ENCODE results near the gene ZNF516. TPM values are rescaled to one million over a fixed set of nuclear protein-coding genes. Genes with fewer than 3 reads are reported as not detected.

ZNF516 gene
- total and polyA plus RNA-seq, 2 experiments from 2014 or later, result 18.2 to 29.2 TPM

DNA sequence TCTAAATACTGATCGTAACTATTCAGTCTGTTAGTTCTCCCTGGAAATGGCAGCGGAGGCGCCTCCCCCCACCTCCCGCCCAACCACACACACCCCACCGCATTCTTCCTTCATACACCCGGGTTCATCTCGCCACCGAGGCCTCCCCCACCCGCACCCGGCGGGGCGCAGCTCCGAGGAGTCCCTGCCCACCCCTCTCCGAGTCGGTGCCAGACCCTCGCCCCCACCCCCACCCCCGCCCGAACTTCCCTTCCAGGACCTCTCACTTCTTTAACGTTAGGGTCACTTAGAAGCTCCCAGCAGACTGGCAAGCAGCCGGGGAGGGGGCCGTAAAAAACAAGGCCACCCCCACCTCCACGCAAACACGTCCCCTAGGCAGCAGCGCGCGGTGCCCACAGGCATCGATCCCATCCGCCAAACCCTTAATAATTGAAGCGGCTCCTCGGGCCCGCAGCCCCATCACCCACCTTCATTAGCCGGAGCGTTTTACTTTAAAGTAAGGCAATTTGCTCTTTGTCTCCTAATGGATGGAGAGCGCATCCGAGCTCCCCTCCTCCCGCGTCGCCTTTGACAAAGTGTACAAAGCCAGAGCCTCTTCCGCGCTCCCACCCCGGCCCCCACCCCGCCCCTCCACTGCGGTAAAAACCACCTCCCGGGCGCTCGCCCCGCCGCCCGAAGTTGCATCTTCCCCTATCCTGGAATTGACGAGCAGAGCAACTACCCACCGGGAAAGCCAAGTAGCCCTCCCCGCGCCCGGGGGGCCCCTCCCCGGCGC, 624 bp downstream of the ZNF516 start:
- H3K4me3 ChIP-seq, result peak overlapping the region; percentile 46
- H3K9me3 ChIP-seq (ENCODE audit: low read depth), result no peaks in the 10 kb centered on the region
- peaks cover 13% of the 10 kb centered on the region for H3K4me1 ChIP-seq (ENCODE audit: insufficient read depth)
- peak; percentile 70 for DNase-seq (ENCODE audit: low spot score)
- H4K20me1 ChIP-seq (ENCODE audit: insufficient read depth, poor library complexity, severe bottlenecking), result peaks cover 14% of the 10 kb centered on the region
- H3K79me2 ChIP-seq, result peaks cover 21% of the 10 kb centered on the region
- peak overlapping the region; percentile 93 for H3K4me2 ChIP-seq
- H3K36me3 ChIP-seq (replicated peaks; ENCODE audit: insufficient read depth, low read depth), result no peaks in the 10 kb centered on the region
- no peaks in the 10 kb centered on the region for H3K27me3 ChIP-seq
- peak overlapping the region; percentile 27 for H2AFZ ChIP-seq
- peak overlapping the region; percentile 94 for H3K27ac ChIP-seq
- TF ChIP-seq, protein P1, sequence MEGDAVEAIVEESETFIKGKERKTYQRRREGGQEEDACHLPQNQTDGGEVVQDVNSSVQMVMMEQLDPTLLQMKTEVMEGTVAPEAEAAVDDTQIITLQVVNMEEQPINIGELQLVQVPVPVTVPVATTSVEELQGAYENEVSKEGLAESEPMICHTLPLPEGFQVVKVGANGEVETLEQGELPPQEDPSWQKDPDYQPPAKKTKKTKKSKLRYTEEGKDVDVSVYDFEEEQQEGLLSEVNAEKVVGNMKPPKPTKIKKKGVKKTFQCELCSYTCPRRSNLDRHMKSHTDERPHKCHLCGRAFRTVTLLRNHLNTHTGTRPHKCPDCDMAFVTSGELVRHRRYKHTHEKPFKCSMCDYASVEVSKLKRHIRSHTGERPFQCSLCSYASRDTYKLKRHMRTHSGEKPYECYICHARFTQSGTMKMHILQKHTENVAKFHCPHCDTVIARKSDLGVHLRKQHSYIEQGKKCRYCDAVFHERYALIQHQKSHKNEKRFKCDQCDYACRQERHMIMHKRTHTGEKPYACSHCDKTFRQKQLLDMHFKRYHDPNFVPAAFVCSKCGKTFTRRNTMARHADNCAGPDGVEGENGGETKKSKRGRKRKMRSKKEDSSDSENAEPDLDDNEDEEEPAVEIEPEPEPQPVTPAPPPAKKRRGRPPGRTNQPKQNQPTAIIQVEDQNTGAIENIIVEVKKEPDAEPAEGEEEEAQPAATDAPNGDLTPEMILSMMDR (IDR thresholded peaks at IDR 0.05; ENCODE audit: poor library complexity), result no peak
- TF ChIP-seq EZH2 (IDR thresholded peaks at IDR 0.05; ENCODE audit: borderline replicate concordance), result no peak
- TF ChIP-seq EZH2phosphoT487 (IDR thresholded peaks at IDR 0.05; ENCODE audit: low read depth, severe bottlenecking, unreplicated experiment), result no peak
- H3K9me2 ChIP-seq (replicated peaks; ENCODE audit: insufficient read depth), result no peaks in the 10 kb centered on the region
- under 1% methylated on average over 44 of the region's 56 CpGs for WGBS (ENCODE audit: low lambda C conversion rate, missing lambda C conversion rate)

DNA sequence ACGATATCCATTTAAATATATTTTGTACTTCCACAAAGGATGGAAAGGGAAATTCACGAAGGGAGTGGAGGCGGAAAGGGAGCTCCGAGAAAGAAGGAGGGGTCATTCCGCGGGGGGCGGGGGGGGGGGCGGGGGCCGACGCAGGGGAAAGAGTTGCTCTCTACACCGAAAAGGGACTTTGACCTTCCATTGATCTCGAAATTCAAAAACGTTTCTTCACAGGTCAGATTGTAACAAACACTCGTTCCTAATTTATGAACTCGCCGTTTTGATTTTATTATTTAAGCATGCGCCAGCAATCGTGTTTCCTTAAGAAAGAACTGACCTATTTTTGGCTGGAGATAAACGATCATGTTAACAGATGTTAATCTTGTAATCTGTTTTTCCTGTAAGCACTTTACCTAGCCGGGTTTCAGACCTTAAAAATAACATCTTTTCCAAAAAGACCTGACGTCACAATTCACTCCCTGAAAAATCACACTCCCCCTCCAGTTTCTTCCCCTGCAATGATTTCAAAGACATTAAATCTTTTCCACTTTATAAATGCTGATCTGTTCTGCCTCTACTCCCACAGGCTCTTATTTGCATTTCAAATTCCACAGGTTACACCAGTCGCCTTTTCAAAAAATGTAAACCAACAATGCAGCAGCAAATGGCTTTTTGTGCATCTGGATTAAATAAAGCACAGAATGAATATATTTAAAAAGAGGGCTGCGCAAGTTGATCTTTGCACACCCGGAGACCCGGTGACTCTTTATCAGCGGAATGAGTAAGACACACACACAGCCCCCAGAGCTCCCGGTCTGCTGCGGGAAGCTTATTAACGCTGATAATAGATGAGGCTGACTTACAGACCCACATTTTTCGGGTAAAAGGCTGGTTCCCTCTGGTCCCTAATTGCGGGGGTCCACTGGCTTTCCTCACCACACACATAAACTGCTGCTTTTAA, 1.6 kb downstream of the ZNF516 start:
- peak overlapping the region; percentile 27 for H2AFZ ChIP-seq
- no peaks in the 10 kb centered on the region for H3K36me3 ChIP-seq (replicated peaks; ENCODE audit: insufficient read depth, low read depth)
- WGBS (ENCODE audit: low lambda C conversion rate, missing lambda C conversion rate), result 1% methylated on average over 30 of the region's 31 CpGs

DNA sequence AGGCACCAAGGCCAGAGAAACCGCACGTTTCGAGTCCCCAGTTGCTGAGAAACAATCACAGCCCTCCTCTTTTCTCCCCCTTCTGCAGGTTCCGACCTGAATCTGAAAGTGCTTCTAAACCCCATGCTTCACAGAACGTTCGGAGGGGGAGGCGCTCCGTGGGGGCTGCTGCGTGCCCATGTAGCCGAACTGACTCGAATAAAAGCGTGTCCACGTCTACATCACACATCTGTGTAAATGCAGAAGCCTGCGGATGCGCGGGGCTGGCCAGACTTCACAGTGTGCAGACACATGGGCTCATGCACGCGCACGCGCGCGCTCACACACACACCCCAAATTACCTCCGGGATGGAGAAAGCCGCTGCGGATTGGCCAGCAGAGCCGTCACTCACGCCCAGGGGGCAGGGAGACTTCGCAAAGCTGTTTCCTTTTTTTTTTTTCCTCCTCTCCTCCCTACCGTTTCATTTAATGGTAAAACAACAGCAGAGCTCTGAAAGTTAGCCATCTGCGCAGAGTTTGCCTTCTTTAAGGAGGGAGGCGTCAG, 2.3 kb downstream of the ZNF516 start:
- peak overlapping the region; percentile 27 for H2AFZ ChIP-seq
- TF ChIP-seq EZH2phosphoT487 (IDR thresholded peaks at IDR 0.05; ENCODE audit: low read depth, severe bottlenecking, unreplicated experiment), result no peak
- TF ChIP-seq, protein P1 (IDR thresholded peaks at IDR 0.05; ENCODE audit: poor library complexity), result no peak
- no peak for TF ChIP-seq EZH2 (IDR thresholded peaks at IDR 0.05; ENCODE audit: borderline replicate concordance)
- peaks cover 29% of the 10 kb centered on the region for H4K20me1 ChIP-seq (ENCODE audit: insufficient read depth, poor library complexity, severe bottlenecking)
- H3K9me2 ChIP-seq (replicated peaks; ENCODE audit: insufficient read depth), result no peaks in the 10 kb centered on the region
- H3K27me3 ChIP-seq, result no peaks in the 10 kb centered on the region
- H3K4me3 ChIP-seq, result peak overlapping the region; percentile 73
- peaks cover 38% of the 10 kb centered on the region for H3K79me2 ChIP-seq
- H3K9me3 ChIP-seq (ENCODE audit: low read depth), result no peaks in the 10 kb centered on the region
- peak overlapping the region; percentile 94 for H3K27ac ChIP-seq
- DNase-seq (ENCODE audit: low spot score), result peak; percentile 98
- H3K36me3 ChIP-seq (replicated peaks; ENCODE audit: insufficient read depth, low read depth), result no peaks in the 10 kb centered on the region
- peaks cover 23% of the 10 kb centered on the region for H3K4me1 ChIP-seq (ENCODE audit: insufficient read depth)
- peak overlapping the region; percentile 93 for H3K4me2 ChIP-seq
- 1% methylated on average over 31 of the region's 31 CpGs for WGBS (ENCODE audit: low lambda C conversion rate, missing lambda C conversion rate)

More for the DNA sequence above, 1.6 kb downstream of the ZNF516 start:
- no peaks in the 10 kb centered on the region for H3K27me3 ChIP-seq
- peaks cover 22% of the 10 kb centered on the region for H4K20me1 ChIP-seq (ENCODE audit: insufficient read depth, poor library complexity, severe bottlenecking)
- H3K9me3 ChIP-seq (ENCODE audit: low read depth), result no peaks in the 10 kb centered on the region
- peak; percentile 70 for DNase-seq (ENCODE audit: low spot score)
- peaks cover 30% of the 10 kb centered on the region for H3K79me2 ChIP-seq
- H3K4me2 ChIP-seq, result peak overlapping the region; percentile 93
- peak overlapping the region; percentile 94 for H3K27ac ChIP-seq
- TF ChIP-seq EZH2 (IDR thresholded peaks at IDR 0.05; ENCODE audit: borderline replicate concordance) (no peak), EZH2phosphoT487 (IDR thresholded peaks at IDR 0.05; ENCODE audit: low read depth, severe bottlenecking, unreplicated experiment) (no peak)
- TF ChIP-seq, protein P1 (IDR thresholded peaks at IDR 0.05; ENCODE audit: poor library complexity), result no peak
- peaks cover 16% of the 10 kb centered on the region for H3K4me1 ChIP-seq (ENCODE audit: insufficient read depth)
- no peaks in the 10 kb centered on the region for H3K9me2 ChIP-seq (replicated peaks; ENCODE audit: insufficient read depth)
- peak overlapping the region; percentile 46 for H3K4me3 ChIP-seq

Measured in hepatocyte (in vitro differentiated cells).